ENCODE data around the gene USP4.
"Not testable (repeated sequence)": the region's sequence is repeated elsewhere in the genome, so short reads cannot be mapped to it uniquely, and the experiment has no call there.

Gene USP4

DNA sequence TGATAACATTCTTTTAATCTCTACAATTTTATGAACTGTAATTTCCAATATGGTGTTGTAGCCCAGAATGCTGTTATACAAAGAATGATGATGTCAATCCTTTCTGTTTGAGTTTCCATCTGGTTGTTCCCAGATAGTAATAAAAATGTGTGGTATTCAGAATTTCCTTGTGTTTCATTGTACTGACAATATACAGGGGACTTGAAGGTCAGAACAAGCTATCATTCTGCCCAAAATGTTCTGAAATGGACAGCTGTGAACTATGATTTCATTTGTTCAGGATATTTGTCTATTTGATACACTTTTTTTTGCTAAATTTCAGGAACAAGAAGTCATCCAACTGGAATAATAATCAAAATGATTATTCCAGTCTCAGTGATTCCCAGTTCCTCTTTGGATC lies 103.6 kb downstream of the USP4 start:
- H3K27ac ChIP-seq: no peak overlapping the region
- TF ChIP-seq FOXP2 (optimal IDR thresholded peaks at IDR 0.05; ENCODE audit: control extremely low read depth, extremely low read length, insufficient read depth): no peak
- no peak for TF ChIP-seq POLR2AphosphoS5 (IDR thresholded peaks at IDR 0.05; ENCODE audit: borderline replicate concordance, low read depth, low read length)
- no peak for TF ChIP-seq EZH2 (IDR thresholded peaks at IDR 0.05)
- H3K9me3 ChIP-seq (ENCODE audit: low read depth, low read length): no peaks in the 10 kb centered on the region
- no peak overlapping the region for H3K4me3 ChIP-seq
- H3K36me3 ChIP-seq (ENCODE audit: insufficient read depth, low read length): no peaks in the 10 kb centered on the region
- no peak overlapping the region for H3K9ac ChIP-seq (ENCODE audit: insufficient read length)
- no peak for DNase-seq (ENCODE audit: low read depth, low spot score)

DNA sequence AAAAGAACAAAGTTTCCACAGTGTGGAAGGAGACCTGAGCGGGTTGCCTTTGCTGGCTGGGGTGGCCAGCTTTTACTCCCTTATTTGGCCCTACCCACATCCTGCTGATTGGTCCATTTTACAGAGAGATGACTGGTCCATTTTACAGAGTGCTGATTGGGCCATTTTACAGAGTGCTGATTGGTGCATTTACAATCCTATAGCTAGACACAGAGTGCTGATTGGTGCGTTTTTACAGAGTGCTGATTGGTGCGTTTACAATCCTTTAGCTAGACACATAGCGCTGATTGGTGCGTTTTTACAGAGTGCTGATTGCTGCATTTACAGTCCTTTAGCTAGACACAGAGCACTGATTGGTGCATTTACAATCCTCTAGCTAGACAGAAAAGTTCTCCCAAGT lies 111.0 kb downstream of the USP4 start:
- not testable (repeated sequence) for H3K36me3 ChIP-seq (ENCODE audit: insufficient read depth, low read length); H3K9ac ChIP-seq (ENCODE audit: insufficient read length); DNase-seq (ENCODE audit: low read depth, low spot score); H3K27ac ChIP-seq; H3K9me3 ChIP-seq (ENCODE audit: low read depth, low read length); H3K4me3 ChIP-seq

Data from SK-N-MC (cell line).